Smooth muscle cell of the brain vasculature (primary cell): ENCODE measurements around the gene PRKCH.

Experiments used
- DNase-seq: peaks from one replicate; pipeline ENCODE4 v3.0.0-alpha.2; 2012; ENCODE audit warnings: low read depth, low spot score

PRKCH gene

GRCh38 chr14:61486930-61487495, 165.6 kb downstream of the PRKCH start:
- no peak for DNase-seq

GRCh38 chr14:61488417-61489401, 167.3 kb downstream of the PRKCH start:
- no peak for DNase-seq

- DNase-seq, result no peak
These were observed 168.1 kb downstream of the PRKCH start for GRCh38 chr14:61489512-61489911.

- no peak for DNase-seq
These were observed 168.6 kb downstream of the PRKCH start for GRCh38 chr14:61489932-61490331.

GRCh38 chr14:61491224-61491623, 169.8 kb downstream of the PRKCH start:
- DNase-seq, result no peak

GRCh38 chr14:61491876-61492434, 170.6 kb downstream of the PRKCH start:
- DNase-seq, result no peak

- no peak for DNase-seq
These were observed 171.1 kb downstream of the PRKCH start for GRCh38 chr14:61492474-61492873.

- peak; percentile 40 for DNase-seq
These were observed 171.9 kb downstream of the PRKCH start for GRCh38 chr14:61493239-61493638.

GRCh38 chr14:61494018-61494417, 172.6 kb downstream of the PRKCH start:
- no peak for DNase-seq

GRCh38 chr14:61495809-61496208, 174.4 kb downstream of the PRKCH start:
- DNase-seq, result no peak

- no peak for DNase-seq
These were observed 176.9 kb downstream of the PRKCH start for GRCh38 chr14:61498303-61498702.

GRCh38 chr14:61498811-61499210, 177.4 kb downstream of the PRKCH start:
- no peak for DNase-seq

GRCh38 chr14:61499991-61500390, 178.6 kb downstream of the PRKCH start:
- DNase-seq, result no peak

GRCh38 chr14:61501714-61502458, 180.5 kb downstream of the PRKCH start:
- DNase-seq, result no peak

GRCh38 chr14:61502459-61503093, 181.2 kb downstream of the PRKCH start:
- DNase-seq, result no peak

GRCh38 chr14:61503167-61503801, 181.9 kb downstream of the PRKCH start:
- DNase-seq, result no peak

GRCh38 chr14:61504901-61505300, 183.5 kb downstream of the PRKCH start:
- no peak for DNase-seq

- DNase-seq, result no peak
These were observed 184.7 kb downstream of the PRKCH start for GRCh38 chr14:61505815-61506809.

- DNase-seq, result no peak
These were observed 187.1 kb downstream of the PRKCH start for GRCh38 chr14:61508526-61508925.
